ENCODE data around the gene ADPRH. TPM values are rescaled to one million over a fixed set of nuclear protein-coding genes. Genes with fewer than 3 reads are reported as not detected.

Gene ADPRH
- total and polyA plus RNA-seq, 12 donors, result 3.4 to 15.3 (median 12.8) TPM

DNA sequence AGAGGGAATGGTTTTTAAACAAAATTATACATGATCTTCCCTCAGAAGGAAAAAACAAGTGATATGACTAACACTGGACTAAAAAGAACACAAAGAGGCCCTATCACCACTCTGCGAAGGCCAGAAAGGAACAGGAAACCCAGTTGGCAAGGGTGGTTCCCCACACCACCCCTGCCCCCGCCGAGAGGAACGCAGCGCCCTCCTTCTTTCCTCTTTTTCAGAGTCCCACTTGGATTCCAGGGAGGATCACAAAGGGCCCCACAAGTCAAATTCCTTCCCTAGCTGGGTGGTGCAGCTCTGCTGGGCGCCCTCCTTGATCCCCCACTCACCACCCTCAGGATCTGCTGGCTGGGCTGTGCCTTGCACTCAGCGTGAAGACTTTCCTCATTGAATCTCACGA, 48.2 kb downstream of the ADPRH start:
- H3K36me3 ChIP-seq (replicated peaks in 1 of 2), result no peaks in the 10 kb centered on the region
- no peaks in the 10 kb centered on the region for H3K9me3 ChIP-seq (replicated peaks in 1 of 3)
- no peaks in the 10 kb centered on the region for H3K27me3 ChIP-seq
- H3K4me1 ChIP-seq (replicated peaks in 1 of 2), result peaks cover 11 to 23% of the 10 kb centered on the region in 2 donors
- peak in 2 of 7 donors; percentile 26 to 36 for DNase-seq
- H3K27ac ChIP-seq, result peak overlapping the region in 1 of 5 donors; percentile 37
- intact Hi-C loops (cut with DNase I), result no loop called here
- H3K4me3 ChIP-seq, result no peak overlapping the region
- WGBS, 4 donors, result 59 to 71% (median 70%) methylated on average over 8 of the region's 8 CpGs
- no peak for TF ChIP-seq POLR2A (IDR thresholded peaks at IDR 0.05)
- TF ChIP-seq, protein P1, sequence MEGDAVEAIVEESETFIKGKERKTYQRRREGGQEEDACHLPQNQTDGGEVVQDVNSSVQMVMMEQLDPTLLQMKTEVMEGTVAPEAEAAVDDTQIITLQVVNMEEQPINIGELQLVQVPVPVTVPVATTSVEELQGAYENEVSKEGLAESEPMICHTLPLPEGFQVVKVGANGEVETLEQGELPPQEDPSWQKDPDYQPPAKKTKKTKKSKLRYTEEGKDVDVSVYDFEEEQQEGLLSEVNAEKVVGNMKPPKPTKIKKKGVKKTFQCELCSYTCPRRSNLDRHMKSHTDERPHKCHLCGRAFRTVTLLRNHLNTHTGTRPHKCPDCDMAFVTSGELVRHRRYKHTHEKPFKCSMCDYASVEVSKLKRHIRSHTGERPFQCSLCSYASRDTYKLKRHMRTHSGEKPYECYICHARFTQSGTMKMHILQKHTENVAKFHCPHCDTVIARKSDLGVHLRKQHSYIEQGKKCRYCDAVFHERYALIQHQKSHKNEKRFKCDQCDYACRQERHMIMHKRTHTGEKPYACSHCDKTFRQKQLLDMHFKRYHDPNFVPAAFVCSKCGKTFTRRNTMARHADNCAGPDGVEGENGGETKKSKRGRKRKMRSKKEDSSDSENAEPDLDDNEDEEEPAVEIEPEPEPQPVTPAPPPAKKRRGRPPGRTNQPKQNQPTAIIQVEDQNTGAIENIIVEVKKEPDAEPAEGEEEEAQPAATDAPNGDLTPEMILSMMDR (IDR thresholded peaks at IDR 0.05), result no peak

- H3K4me1 ChIP-seq (replicated peaks in 1 of 2), result peaks cover 15 to 27% of the 10 kb centered on the region in 2 donors
- intact Hi-C loops (cut with DNase I), result no loop called here
These were observed 49.1 kb downstream of the ADPRH start for GRCh38 chr3:119628390-119628789.

GRCh38 chr3:119628816-119629445, 49.6 kb downstream of the ADPRH start:
- intact Hi-C loops (cut with DNase I), result no loop called here
- no peak for TF ChIP-seq POLR2A (IDR thresholded peaks at IDR 0.05)
- TF ChIP-seq, protein P1 (IDR thresholded peaks at IDR 0.05), result no peak

More at GRCh38 chr3:119628390-119628789, 49.1 kb downstream of the ADPRH start:
- TF ChIP-seq, protein P1 (IDR thresholded peaks at IDR 0.05), result no peak
- H3K9me3 ChIP-seq (replicated peaks in 1 of 3), result no peaks in the 10 kb centered on the region
- WGBS, 4 donors, result 80 to 93% (median 82%) methylated on average over 4 of the region's 4 CpGs
- no peak overlapping the region for H3K4me3 ChIP-seq
- no peak for DNase-seq
- no peaks in the 10 kb centered on the region for H3K36me3 ChIP-seq (replicated peaks in 1 of 2)
- no peaks in the 10 kb centered on the region for H3K27me3 ChIP-seq
- peak overlapping the region in 1 of 5 donors; percentile 29 for H3K27ac ChIP-seq

DNA sequence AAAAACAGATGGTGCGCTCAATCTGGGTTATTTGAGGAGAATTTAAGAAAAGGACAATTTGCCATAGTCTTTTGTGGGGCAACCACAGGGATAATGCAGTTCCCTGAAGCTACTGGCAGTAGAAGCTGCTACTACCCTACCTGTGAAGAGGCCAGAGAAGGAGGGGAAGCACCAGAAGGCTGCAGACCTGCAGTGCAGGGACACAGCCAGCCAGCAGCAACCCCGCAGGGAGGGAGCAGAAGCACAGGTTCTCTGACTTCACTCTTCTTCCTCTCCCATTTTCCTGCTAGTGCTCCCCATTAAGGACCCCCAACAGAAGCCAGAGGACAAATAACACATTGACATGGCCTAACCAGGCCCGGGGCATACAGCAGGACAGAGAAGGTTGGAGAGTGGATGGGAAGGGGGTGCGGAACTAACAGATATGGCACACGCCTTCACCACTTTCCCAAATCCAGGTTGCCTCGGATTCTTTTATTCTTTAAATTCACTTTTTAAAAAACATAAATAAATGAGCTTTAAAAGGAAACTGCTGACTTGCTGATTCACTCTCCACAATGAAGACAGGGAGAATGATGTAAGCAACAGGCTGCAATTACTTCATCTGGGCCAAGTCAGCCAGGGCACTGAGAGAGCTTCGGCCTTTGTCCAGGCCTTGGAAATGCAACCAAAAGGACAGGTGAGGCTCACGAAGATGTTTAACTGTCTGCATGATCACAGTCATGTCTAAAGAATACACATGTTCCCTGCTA, 51.0 kb downstream of the ADPRH start:
- intact Hi-C loops (cut with DNase I), result no loop called here
- H3K36me3 ChIP-seq (replicated peaks in 1 of 2), result no peaks in the 10 kb centered on the region
- peaks cover 15 to 27% of the 10 kb centered on the region in 2 donors for H3K4me1 ChIP-seq (replicated peaks in 1 of 2)
- WGBS, 4 donors, result 66 to 72% (median 70%) methylated on average over 8 of the region's 8 CpGs
- H3K4me3 ChIP-seq, result no peak overlapping the region
- peak; percentile 59 to 73 (median 65) for DNase-seq
- H3K27me3 ChIP-seq, result no peaks in the 10 kb centered on the region
- no peaks in the 10 kb centered on the region for H3K9me3 ChIP-seq (replicated peaks in 1 of 3)
- peak overlapping the region in 3 of 5 donors; percentile 34 to 78 (median 68) for H3K27ac ChIP-seq
- peak in 1 of 2 donors; percentile 9 for TF ChIP-seq POLR2A (IDR thresholded peaks at IDR 0.05)
- TF ChIP-seq, protein P1 (IDR thresholded peaks at IDR 0.05), result no peak

More at GRCh38 chr3:119628816-119629445, 49.6 kb downstream of the ADPRH start:
- Histone ChIP-seq H3K9me3 (replicated peaks in 1 of 3) (no peaks in the 10 kb centered on the region), H3K27ac (peak overlapping the region in 1 of 5 donors; percentile 29), H3K27me3 (no peaks in the 10 kb centered on the region), H3K4me1 (replicated peaks in 1 of 2) (peaks cover 15 to 27% of the 10 kb centered on the region in 2 donors), H3K36me3 (replicated peaks in 1 of 2) (no peaks in the 10 kb centered on the region), H3K4me3 (no peak overlapping the region)
- DNase-seq, result peak in 1 of 7 donors; percentile 24
- 54 to 90% (median 77%) methylated on average over 1 of the region's 1 CpG for WGBS, 4 donors
